GM12872 (cell line): Measurements from ENCODE around the gene WNT11.

Experiments used
- CTCF ChIP-seq: IDR thresholded peaks from 3 replicates; pipeline ENCODE4 v1.5.1; 2011; ENCODE audit warnings: low read depth, mild to moderate bottlenecking, low read length, moderate library complexity; ENCODE audit not compliant: insufficient read depth

The WNT11 gene

GRCh38 chr11:76173663-76174062 lies 32.6 kb downstream of the WNT11 start:
- TF ChIP-seq CTCF = no peak

GRCh38 chr11:76172583-76172982 lies 33.7 kb downstream of the WNT11 start:
- TF ChIP-seq CTCF = no peak

DNA sequence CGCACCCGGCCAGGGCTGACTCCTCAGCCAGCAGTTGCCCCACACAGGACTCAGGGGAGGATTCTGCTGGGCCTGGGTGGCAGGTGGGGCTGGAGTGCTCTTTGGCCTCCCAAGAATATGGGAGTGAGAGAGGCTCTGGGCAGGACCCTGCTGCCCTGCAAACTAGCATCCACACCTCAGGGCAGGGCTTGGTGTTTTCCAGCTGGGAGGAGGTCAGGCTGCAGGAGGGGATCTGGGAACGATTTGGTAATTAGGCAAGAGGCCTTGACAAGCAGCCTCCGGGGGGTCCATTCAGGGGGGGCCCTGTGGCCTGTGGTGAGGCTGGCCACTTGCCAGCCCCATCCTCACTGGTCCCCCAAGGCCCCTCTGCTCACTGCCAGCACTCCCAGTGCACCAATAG lies 35.8 kb downstream of the WNT11 start:
- no peak for TF ChIP-seq CTCF

DNA sequence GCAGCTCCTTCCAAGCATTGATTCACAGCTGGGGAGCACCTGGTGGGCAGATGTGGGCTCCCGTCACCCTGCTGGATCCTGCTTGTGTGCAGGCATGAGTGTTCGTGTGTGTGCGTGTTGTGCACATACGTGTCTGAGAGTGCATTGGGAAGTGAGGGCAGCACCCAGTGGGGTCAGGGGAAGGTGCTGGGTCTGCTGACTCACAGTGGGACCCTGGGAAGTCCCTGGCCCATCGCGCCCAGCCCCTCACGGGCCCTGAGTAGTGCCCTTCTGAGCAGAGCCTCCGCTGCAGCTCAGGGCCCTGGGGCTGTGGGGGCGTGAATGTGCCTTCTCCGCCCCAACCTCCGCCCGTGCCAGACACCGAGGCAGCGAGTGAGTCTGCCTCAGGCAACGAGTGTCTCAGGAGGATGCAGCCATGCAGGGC lies 36.8 kb downstream of the WNT11 start:
- no peak for TF ChIP-seq CTCF

DNA sequence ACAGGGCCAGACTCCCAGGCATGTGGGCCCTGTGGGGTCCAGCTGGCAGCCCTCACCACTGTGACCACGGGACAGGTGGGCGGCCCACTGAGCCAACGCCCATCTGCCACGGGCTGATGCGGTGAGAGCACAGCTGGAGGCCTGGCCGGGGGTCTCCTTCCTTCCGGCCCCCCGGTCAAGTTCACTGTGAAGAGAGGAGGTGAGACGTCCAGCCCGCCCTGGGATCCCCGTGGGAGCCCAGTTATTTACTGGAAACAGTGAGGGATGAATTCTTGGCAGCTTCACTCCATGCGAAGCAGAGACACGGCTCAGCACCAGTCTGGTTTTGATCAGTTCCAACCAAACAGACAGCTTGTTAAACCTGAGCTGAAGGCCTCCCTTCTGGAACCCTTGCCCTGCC lies 38.7 kb downstream of the WNT11 start:
- TF ChIP-seq CTCF = no peak

DNA sequence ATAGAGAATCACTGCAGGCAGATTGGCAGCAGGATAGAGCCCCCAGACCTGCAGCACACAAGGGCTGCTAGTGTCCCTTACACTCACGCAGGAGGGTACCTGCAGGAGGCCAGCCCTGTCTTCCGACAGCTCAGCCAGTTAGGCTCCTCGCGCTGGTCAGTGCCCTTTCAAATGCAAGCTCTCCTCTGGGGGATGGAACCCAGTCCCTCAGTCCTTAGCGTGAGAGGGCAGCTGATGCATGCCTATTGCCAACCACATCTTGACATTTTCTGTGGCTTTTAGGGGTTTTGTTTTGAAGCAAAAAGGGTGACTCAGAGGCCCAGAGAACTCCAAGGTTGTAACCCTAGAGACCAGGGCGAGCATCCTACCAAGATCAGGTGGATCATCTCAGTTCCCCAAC lies 40.0 kb downstream of the WNT11 start:
- no peak for TF ChIP-seq CTCF

DNA sequence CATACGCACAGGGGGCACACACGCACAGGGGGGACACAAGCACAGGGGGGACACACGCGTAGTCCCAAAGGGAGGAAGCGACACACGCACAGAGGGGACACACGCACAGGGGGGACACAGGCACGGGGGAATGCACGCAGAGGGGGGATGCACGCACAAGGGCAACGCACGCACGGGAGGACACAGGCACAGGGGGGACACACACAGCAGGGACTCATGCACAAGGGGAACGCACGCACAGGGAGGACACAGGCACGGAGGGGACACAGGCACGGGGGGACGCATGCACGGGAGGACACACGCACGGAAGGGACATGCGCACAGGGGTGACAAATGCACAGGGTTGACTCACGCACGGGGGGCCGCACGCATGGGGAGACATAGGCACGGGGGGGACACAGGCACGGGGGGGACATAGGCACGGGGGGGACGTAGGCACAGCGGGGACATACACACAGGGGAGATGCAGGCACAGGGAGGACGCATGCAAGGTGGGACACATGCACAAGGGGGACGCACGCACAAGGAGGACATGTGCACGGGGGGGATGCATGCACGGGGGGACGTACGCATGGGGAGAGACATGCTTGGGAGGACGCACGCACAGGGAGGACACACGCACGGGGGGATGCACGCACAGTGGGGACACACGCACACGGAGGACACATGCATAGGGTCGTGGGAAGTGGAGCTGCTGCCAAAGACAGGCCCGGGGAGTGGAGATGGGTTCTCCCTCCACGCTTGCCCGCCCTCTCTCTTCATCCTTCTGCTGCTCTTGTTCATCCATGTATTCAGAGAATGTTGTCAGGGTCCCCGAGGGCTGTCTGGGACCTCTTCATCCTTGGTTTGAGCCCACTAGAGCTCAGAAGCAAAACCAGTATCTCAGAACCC lies 41.2 kb downstream of the WNT11 start:
- TF ChIP-seq CTCF = no peak

DNA sequence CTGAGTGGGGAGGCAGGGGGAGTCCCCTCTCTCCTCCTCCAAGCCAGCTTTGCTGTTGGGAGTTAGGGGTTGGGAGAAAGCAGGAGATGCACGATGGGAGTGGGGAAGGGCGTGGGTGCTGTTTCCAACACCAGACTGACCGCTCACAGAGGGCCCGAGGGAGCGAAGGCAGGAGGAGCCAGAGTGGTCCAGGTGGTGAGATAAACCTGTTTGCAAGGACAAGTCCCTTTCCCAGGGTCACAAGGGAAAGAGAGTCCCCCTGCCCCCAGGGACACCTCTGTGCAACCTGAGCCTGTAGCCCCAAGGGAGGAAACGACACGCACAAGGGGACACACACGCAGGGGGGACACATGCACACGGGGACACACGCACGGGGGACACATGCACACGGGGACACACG lies 42.2 kb downstream of the WNT11 start:
- no peak for TF ChIP-seq CTCF
